EH (cell line): ENCODE data around the gene ARF1.

ENCODE experiments used
- DNase-seq: peaks from one replicate; pipeline ENCODE4 v3.0.0-alpha.2; 2015; ENCODE audit warnings: low read depth

ARF1 gene

DNA sequence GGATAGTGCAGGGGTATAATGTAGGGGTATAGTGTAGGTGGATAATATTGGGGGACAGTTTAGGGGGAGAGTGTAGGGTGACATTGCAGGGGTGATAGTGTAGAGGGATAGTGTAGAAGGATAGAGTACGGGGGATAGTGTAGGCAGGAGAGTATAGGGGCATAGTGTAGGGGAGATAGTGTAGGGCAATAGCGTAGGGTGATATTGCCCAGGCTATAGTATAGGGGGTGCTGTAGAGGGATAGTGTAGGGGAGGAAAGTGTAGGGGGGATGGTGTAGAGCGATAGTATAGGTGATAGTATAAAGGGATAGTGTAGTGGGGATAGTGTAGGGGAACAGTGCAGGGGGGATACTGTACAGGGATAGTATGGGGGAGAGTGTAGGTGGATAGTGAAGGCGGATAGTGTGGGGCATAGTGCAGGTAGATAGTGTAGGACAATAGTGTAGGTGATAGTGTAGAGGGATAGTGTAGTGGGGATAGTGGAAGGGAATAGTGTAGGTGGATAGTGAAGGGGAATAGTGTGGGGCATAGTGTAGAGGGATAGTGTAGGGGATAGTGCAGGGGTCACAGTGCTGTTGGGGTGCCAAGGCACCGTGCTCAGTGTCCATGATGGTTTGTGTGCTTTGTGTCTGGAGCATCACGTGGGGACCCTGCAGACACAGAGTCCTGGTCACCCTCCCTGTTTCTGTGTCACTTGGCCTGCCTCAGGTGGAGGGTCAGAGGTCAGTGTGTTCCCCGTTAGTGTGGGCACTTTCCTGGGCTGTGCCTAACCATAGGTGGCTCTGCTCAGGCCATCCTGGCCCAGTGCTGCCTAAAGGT lies 10.5 kb upstream of the ARF1 start:
- DNase-seq: no peak

DNA sequence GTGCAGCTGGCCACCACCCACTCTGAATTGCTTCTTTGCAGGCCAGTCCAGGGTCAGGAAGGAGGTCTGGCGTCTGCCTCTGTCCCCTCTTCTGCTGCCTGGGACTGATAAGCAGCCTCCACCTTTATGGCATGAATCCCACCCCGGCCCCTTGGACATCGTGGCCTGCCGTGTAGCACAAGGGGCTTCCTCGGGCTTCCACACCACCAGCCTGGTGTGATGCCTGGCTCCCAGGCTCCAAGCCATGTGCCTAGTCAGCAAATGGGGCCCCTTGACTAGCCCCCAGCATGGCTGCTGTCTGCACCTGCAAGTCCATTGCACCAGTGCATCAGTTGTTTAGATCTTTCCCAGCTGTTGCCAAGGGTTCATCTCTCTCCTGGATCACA lies 9.9 kb upstream of the ARF1 start:
- DNase-seq: no peak

DNA sequence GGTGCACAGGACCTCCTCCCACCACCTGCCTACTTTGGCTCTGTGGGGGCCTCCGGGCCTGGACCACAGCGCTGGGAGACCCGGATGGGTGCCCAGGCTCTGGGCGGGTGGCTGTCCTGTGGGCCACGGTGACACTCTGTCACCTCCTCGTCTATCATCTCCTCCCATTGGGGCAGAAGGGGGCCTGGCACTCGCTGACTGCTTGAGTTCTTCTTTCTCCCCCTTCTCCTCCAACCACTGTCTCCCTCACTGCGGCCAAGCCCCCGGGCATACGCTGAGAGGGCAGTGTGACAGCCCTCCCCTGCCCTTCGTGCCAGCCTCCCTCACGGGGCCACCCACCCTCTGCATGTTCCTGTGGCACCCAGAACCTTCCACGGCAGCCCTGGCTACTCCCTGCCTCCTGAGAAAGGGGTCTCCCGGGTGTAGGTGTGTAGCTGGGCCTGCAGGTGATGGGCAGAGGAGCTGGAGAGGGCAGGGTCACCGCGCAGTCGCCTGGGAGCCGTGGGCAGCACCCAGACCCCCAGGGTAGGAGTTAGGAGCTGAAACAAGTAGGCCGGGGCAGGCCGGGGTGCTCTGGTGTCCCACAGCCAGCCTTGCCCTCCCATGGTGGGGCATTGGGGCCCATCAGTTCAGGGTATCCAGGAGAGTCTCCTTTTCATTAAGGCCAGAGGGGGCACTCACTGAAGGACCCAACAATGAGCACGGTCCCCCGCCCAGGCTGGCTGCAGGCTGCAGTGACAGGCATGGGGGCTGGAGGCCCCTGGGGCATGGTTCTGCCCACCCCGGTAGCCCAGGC lies 9.2 kb upstream of the ARF1 start:
- no peak for DNase-seq

DNA sequence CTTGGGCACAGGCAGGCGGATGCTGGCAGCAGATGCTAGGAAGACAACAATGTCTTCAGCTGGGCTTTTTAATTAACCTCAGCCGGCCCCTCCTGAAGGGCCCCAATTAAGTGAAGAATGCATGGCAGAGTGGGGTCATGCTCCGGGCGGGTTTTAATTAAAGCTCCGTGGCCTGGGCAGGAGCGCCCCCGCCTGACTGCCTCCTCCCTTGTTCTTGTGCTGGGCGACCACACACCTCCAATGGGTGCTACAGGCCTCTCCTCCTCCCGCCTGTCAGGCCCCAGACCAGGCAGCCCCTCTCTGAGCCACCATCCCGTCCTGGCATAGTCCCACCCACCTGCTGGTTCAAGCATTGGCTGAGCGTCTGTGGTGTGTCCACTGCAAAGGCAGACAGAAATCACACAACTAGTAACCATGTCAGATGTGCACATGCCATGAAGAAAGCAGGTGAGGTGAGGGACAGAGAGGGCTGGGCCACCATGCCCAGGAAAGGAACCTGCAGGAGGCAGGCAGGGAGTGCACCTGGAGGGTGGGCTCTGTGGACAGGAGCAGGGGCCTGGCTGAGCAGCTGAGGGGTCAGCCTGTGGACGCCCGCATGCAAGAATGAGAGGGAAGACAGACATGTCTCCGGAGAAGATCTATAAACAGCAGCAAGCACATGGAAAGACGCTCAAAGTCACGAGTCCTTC lies 8.5 kb upstream of the ARF1 start:
- peak; percentile 46 for DNase-seq

DNA sequence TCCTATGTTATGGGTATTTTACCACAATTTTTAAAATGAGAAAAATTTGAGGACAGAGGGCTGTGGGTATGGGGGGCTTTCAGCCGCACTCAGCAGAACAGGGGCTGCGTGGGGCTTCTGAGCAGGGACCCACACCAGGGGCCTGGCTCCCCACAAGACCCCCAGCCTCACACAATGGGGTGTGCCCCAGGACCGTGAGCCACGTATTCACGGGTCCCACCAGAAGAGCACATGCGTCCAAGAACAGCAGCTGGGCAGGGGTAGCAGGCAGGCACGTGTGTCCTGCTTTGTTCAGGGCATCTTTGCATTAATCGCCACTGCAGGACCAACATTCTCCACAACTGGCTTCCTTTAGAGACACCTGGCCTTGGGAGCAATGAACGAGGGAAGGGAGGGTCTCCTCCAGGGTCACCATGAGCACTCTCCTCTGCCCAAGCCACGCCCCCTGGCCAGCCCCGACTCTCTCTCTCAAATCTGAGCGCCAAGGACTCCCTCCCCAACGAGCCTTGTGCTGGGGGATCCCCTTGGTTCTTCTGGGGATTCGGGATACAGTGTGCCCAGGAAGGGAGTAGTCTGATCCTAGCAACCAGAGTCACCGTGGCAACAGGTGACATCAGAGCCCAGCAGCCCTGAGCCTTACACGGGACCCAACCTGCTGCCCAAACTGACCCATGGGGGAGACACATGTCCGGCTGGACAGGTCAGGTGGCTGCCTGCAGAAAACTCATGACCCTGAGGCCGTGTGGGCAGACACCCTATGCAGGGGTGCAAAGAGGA lies 7.4 kb upstream of the ARF1 start:
- no peak for DNase-seq

DNA sequence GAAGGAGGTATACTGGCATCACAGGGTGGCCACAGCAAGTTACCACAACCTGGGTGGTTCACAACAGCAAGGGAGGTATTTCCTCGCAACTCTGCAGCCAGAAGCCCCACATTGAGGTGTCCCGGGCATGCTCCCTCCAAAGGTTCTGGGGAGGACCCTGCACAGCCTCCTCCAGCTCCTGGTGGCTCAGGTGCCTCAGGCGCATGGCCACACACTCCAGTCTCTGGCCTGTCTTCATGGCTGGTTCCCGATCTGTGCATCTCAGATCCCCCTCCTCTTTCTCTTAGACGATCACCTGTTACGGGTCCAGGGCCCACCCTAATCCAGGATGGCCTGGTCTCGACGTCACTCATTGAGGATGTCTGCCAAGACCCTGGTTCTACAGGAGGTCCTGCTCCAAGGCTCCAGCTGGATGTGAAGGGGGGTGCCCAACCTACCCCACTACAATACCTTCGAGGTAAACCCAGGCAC lies 6.7 kb upstream of the ARF1 start:
- no peak for DNase-seq

DNA sequence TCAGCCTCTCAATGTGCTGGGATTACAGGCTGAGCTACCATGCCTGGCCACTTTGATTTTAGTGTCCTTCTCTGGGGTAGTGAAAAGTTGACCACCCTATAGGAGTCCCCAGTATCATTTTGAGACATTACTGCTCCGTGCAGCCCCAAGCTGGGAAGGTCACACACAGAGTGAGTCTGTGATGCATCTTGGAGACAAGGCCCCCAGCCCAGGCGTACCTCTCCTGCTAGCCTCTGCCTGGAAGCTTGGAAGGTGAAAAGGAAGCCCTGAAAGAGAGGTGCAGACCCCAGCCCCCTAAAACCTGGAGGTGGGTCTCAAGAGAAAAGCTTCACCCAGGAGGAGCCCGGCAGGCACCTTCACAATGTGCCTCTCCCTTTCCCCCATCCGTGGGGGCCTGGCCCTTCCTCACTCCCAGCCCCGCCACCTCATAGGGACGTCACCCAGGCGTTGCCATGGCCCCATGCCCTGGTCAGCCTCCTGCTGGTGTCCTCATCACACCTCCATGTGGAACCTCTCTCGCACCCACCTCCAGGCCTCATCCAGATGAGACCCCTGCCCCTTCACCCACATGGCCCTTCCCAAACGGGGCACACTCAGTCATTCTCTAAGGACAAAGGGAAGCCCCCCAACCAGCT lies 5.6 kb upstream of the ARF1 start:
- no peak for DNase-seq

DNA sequence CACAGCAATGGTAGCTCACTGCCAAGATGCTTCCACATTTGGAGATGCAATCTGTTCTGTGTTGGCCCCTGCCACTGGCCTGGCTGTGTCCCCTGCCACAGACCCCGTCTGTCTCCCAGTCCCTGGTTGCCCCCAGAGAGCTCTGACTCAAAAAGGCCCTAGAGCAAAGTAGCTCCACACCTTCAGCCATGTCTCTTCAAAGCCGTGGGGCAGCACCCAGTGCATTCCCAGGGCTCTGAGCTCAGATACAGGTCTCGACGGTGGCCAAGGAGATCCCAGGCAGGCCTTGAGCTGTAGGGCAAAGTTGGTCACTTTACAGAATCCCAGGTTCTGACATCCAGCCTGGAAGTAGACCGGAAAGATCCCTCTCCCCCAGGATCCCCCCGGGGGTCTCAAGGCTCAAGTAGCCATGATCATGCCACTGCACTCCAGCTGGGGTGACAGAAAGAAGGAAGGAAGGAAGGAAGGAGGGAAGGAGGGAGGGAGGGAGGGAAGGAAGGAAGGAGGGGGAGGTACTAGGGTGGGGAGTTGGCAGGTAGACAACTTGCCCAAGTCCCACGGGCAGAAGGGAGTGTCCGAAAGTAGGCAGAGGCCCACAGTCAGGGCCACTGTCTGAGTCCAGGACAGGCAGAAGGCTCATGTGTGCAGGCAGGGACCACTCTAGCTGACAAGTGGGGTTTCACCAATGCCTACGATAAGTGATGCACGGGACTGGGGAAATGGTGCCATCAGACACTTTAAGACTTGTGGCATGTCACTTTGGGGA lies 4.8 kb upstream of the ARF1 start:
- DNase-seq: no peak

DNA sequence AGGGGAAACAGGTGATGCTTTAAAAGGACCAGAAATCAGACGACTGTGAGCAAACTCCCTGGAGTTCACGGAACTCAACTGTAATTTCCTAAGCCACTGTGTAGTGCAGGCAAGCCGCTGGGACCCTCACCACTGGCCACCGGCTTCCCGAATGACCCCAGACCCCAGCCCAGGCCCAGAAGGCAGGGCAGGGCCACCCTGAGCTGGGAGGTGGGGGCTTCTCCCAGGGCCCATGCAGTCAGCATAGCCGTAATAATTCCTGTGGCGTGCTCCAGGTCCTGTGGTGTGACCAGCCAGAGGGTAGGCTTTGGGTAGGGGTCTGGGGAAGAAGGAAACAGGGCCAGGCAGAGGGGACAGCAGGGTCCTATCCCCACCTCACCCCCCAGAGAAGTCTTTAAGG lies 3.5 kb upstream of the ARF1 start:
- no peak for DNase-seq

DNA sequence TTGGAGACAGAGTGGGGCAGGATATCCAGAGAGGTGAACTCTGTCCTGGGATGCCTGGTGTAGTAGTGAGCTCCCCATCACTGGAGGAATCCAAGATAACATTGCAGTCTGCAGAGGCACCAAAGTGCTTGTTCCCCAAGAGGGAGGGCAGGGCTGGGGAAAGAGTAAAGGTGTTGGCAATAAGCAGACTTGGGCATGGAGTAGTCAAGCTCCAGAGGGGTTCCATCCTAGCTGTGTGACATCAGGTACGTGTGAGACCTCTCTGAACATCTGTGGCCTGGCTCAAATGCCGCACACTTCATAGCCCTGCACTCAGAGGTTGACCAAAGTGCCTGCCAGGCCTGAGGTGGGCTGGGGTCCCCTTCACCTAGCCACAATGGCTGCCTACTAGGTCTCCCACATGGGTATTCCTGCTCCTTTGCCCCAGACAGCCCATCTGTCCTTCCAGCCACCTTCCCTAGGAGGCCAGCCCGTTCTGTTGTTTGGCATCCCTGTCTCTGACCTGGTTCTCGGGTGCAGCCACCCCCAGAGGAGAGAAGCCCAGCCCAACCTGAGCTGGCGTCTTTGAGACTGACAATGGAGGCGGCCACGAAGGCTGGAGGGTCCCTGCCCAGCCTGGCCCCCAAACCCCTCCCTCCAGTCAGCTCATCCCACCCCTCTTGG lies 2.8 kb upstream of the ARF1 start:
- DNase-seq: no peak

DNA sequence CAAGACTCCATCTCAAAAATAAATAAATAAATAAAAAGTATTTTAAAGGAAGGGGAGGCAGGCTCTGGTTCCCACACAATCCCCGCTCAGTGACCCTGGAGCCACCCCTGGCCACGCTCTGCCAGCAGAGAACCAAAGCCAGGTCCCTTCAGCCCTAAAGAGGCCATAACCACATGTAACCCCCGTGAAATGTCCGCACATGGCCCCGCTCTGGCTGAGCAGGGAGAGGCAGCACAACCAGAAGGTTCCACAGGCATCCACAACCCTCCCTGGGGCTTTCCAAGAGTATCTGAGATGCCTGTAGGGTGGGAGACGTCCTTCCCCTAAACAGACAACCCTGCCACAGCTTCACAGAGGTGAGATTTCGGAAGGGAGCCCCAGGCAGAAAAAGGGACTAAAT lies 1.4 kb upstream of the ARF1 start:
- DNase-seq: no peak

DNA sequence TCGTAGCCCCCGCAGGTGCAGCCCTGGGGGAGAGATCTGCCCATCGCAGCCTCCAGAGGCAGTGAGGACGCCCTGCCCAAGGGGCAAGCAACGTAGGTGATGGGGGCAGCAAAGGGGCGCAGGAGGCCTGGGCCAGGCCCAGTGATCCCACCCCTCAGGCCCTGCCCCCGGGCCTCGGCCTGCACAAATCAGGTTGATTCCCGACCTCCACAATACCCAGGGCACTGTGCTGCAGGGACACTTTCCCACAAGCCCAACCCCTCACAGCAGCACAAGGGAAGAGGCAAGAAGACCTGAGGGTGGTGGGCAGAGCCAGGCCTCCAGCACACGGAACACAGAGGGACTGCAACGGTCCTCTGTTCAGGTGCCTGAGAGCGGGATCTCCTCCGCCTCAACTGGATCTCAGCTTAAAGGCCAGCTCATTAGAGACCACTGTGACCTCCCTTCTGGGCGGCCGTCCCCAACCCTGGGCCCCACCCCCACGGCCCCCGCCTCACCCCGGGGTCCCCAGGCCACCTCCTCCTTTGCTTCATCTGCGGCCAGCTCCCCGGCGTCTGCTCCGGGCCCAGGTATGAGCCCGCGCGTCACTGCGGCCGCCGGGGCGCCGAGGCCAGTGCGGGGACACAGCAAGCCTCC lies 812 bp upstream of the ARF1 start:
- DNase-seq: peak; percentile 23

DNA sequence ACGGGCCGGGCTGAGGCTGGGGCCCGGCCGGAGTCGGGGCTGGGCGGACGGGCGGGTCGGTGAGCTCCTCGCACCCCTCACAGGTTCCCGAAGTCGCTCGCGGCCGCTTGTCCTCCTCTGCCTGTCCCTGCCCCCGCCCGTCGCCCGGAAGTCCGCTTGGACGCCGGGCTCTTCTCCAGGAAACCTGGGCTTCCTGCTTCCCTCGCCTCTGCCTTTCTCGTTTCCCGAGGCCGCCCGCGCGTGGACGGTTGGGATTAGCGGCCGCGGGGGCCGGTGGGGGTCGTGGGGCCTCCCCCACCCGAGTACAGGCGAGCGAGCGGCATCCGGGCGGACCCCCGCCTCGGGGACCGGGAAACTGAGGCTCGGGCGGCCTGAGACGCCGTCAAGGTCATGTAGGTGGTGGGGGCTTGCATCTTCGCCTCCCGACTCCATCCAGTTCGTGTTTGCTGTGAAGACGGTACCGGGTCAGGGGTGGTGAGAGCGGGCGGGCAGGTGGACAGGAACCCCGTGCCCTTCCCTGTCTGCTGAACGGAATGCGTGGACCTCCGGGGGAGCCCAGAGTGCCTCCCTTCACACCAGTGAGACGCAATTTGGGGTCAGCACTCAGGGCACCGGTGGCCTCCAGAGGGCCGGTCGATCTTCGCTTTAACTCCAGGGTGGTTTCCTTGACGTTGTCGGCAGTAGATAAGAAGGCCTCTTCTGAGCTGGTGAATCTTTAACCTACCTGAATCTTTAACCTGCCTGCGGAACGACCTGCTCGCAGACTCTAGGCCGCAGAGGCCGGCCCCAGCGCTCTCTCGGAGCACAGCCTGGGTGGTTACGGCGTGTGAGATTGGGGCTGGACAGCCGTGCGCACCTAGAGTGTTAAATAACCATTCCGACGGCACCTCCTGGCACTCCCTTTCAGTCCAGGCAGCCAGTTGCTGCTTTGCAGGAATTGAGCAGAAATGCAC lies 686 bp downstream of the ARF1 start:
- DNase-seq: peak; percentile 69

DNA sequence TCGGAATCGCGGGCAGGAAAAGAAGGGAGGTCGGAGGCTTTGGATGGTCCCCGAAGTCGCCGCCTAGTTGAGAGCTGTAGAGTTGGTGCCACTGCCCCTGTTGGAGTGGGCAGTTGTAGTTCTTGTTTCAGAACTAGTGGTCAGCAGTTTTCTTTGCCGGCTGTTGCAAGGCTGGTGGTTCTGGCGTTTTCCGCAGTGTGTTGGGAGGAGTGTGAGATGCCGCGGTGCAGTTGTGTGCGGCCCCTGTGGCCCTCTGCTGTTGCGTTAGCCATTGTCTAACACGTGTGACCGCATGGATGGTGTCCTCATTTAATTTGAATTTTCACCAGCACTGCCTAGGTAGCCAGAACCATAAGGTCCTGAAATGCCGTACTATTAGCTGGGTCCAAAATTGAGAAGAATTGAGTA lies 1.4 kb downstream of the ARF1 start:
- DNase-seq: peak; percentile 45

DNA sequence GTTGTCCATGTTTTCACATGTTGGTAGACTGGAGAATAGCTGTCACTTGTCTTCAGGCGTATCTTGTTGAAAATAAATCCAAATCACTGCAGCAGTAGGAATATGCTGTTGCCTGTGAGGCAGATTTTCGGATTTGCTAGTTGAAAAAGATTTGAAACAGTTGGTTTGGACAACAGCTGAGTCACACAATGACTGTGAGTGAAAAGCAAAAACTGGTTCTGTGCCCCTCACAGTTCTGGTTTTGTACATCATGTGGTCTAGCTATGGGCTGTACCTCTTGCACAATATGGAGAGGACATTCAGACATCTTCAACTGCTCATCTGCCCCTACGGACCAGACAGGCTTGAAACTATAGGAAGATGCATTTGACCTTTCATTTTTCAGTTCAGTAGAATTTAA lies 1.8 kb downstream of the ARF1 start:
- DNase-seq: peak; percentile 82

DNA sequence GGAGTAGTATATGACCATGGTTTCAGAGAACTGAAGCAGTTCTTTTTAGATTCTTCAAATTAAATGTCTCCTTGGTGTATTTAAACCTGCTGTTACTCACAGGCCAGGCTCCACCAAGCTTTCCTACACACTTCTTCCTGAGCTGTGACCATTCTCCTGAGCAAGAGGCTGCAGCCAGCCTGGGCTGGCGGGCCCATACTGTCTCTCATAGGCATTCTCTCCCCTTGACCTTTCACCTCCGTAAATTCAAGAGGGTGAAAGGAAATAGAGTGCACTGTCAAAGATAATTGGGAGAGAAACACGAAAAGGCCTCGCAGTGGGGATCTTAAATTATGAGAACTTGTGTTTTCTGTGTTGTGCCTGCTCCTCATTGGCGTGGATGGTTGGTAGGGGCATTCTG lies 2.3 kb downstream of the ARF1 start:
- no peak for DNase-seq

DNA sequence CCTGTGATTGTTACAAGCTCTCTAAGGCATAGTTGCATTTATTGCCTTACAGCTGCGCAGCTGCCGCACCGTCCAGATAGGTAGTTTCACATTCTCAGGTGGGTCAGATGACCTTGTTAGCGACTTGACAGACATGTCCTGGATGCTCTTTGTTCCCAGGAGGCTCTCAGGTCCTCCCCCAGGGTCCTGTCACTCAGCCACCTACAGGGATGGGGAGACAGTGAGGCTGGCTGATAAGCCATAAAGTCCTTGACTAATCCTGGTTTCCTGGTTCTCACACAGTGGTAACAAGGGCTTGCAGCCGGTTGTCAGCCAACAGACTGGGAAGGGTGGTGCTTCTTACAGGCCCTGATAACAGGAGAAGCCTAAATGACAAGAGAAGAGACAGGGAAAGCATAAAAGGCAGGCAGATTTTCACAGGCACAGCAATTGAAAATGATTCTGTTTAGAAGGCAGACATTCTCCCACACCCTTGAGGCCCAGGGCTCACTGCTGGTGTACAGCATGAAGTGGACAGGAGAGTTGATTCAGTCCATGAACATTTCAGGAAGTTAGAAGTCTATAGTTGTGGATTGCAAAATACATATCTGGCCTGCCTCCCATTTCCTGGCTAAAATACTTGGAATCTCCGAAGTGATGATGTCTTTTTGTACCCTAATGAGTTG lies 2.9 kb downstream of the ARF1 start:
- DNase-seq: peak; percentile 90

DNA sequence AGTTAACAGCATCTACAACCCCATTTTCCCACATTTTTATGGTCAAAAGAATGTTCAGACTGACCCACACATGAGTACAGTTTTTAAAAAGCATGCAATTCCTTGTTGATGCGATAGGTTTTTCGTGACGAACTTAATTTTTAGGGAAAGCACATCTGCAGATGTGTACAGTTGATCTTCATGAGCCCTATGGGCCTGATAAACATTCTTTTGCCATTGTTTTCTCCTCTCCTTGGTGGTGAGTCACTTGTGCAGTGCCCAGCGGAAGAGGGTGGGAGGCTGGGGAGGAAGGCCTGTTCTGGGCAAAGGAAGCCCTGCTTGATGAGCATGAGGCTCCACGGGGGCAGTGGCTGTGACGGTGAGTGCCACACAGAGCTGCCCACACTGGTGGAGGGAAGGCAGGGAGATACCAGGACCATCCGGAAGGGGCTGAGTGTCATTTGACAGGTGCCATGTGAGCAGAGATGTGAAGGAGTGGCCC lies 5.3 kb downstream of the ARF1 start:
- peak; percentile 89 for DNase-seq
